Ishikawa (cell line): ENCODE measurements around the gene SIVA1.

Source experiments
- CEBPB ChIP-seq: IDR thresholded peaks from 2 replicates; pipeline ENCODE4 v1.6.1; 2012
- EGR1 ChIP-seq: IDR thresholded peaks from 2 replicates; pipeline ENCODE4 v1.6.1; 2012
- FOXM1 ChIP-seq: IDR thresholded peaks from 2 replicates; pipeline ENCODE4 v1.6.1; 2012; ENCODE audit warnings: low read depth, borderline replicate concordance
- MAX ChIP-seq: IDR thresholded peaks from 2 replicates; pipeline ENCODE4 v1.6.1; 2012
- RAD21 ChIP-seq: IDR thresholded peaks from 2 replicates; pipeline ENCODE4 v1.6.1; 2012; ENCODE audit warnings: low read depth
- REST ChIP-seq: IDR thresholded peaks from 2 replicates; pipeline ENCODE4 v1.6.1; 2012; ENCODE audit warnings: low read depth, mild to moderate bottlenecking

- TF ChIP-seq REST (no peak), MAX (peak; percentile 79), EGR1 (peak; percentile 72; the same call in 1 of the 2 replicates), FOXM1 (no peak), CEBPB (no peak), RAD21 (no peak)
These were observed 48.0 kb downstream of the SIVA1 start, which contains the start of gene ZBTB42 for GRCh38 chr14:104800771-104801519.
